Nephron (organoid): Measurements from ENCODE around the gene DDX10.

Source experiments
- H3K27ac Mint-ChIP-seq, 3 experiments: 2 replicates each; pipeline ENCODE4 v1.8.0; 2020; ENCODE audit warnings: mixed read lengths in 3 of 3, mild to moderate bottlenecking in 2 of 3, moderate library complexity in 1 of 3
- H3K27me3 Mint-ChIP-seq: 2 replicates; pipeline ENCODE4 v1.8.0; 2021; ENCODE audit warnings: low read depth, mild to moderate bottlenecking, moderate library complexity, mixed read lengths
- H3K36me3 Mint-ChIP-seq: 2 replicates; pipeline ENCODE4 v1.8.0; 2020; ENCODE audit warnings: low read depth, mixed read lengths
- H3K4me1 Mint-ChIP-seq: 2 replicates; pipeline ENCODE4 v1.8.0; 2020; ENCODE audit warnings: mixed read lengths
- H3K4me3 Mint-ChIP-seq, 3 experiments: 2 replicates each; pipeline ENCODE4 v1.8.0; 2020; ENCODE audit warnings: mild to moderate bottlenecking in 3 of 3, mixed read lengths in 3 of 3, moderate library complexity in 2 of 3
- H3K9me3 Mint-ChIP-seq: 2 replicates; pipeline ENCODE4 v1.8.0; 2020; ENCODE audit warnings: mixed read lengths
- TF ChIP-seq, protein P1 (sequence below), 3 experiments: fragments of 200-600 bp; sonication (generic); IDR thresholded peaks; one replicate each; pipeline ENCODE4 v1.5.0; 2021; ENCODE audit warnings: antibody characterized with exemption in 3 of 3; ENCODE audit not compliant: unreplicated experiment in 3 of 3

DDX10 gene

DNA sequence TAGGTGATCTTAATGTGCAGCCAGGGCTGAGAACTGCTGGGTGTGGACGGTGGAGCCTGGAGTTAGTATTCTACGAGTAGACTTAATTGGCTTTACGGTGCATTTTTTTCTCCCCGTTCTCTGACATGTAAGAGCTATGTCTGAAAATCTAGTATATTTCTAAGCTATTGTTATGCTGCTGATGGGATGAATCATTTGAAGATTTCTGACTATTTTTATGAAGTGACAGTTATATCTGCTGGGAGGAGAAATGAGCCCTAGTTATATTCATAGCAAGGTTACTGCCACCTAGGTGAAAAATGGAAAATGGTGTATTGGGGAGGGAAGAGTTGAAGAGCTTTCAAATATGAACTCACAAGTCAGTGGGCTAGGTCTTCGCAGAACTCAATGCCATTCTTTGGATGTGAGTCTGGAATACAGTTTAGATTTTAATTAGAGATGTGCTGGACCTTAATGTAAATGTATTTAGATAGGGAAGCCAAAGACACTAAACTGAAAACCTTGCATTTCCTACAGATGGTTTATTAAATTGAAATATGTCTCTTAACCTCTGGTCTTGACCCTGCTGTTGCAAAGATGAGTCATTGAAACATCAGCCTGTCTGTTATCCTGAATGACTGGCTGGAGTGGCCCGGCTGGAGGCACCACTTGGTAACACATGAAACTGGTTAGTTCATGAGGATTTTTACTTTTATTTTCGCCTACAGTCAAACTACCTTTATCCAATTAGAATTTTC is 293.7 kb downstream of the DDX10 start:
- Mint-ChIP-seq H3K4me3 (no peak overlapping the region), H3K27me3 (peaks cover 3% of the 10 kb centered on the region), H3K27ac (no peak overlapping the region), H3K4me1 (peaks cover 5% of the 10 kb centered on the region), H3K36me3 (no peaks in the 10 kb centered on the region), H3K9me3 (peaks cover 4% of the 10 kb centered on the region)
- TF ChIP-seq, protein P1, sequence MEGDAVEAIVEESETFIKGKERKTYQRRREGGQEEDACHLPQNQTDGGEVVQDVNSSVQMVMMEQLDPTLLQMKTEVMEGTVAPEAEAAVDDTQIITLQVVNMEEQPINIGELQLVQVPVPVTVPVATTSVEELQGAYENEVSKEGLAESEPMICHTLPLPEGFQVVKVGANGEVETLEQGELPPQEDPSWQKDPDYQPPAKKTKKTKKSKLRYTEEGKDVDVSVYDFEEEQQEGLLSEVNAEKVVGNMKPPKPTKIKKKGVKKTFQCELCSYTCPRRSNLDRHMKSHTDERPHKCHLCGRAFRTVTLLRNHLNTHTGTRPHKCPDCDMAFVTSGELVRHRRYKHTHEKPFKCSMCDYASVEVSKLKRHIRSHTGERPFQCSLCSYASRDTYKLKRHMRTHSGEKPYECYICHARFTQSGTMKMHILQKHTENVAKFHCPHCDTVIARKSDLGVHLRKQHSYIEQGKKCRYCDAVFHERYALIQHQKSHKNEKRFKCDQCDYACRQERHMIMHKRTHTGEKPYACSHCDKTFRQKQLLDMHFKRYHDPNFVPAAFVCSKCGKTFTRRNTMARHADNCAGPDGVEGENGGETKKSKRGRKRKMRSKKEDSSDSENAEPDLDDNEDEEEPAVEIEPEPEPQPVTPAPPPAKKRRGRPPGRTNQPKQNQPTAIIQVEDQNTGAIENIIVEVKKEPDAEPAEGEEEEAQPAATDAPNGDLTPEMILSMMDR (IDR thresholded peaks at IDR 0.05; ENCODE audit: unreplicated experiment in 3 of 3): no peak

DNA sequence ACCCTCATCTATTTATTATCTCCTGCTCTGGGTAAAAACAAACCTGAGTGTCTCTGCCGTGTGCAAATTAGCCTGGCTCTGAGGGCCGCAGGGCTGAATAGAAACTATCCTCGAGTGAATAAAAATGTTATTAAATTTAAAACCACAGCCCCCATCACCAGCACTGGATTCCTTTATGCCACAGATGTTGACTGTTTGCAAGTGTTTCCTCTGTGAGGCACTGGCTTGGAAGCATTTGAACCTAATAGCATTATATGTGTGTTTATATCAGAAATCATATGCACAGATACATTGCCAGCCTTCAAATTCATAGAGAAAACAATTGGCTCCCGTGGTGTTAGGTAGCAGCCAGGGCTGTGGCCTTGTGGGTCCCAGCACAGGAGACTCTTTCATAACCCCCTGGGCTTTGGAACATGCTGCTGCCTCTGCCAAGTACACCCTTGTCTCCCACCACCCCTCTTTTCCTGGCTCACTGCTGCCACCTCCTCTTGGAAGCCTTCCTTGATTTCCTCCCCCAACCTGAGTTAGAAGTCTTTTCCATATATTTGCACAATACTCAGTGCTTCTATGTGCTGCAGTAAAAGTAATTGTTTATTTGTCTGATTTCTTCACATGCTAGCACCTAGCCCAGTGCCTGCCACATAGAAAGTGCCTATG is 294.4 kb downstream of the DDX10 start:
- Mint-ChIP-seq H3K27me3 (peaks cover 3% of the 10 kb centered on the region), H3K27ac (no peak overlapping the region), H3K4me1 (peaks cover 5% of the 10 kb centered on the region), H3K36me3 (no peaks in the 10 kb centered on the region), H3K9me3 (peaks cover 4% of the 10 kb centered on the region), H3K4me3 (no peak overlapping the region)
- TF ChIP-seq, protein P1 (IDR thresholded peaks at IDR 0.05; ENCODE audit: unreplicated experiment in 3 of 3): no peak

DNA sequence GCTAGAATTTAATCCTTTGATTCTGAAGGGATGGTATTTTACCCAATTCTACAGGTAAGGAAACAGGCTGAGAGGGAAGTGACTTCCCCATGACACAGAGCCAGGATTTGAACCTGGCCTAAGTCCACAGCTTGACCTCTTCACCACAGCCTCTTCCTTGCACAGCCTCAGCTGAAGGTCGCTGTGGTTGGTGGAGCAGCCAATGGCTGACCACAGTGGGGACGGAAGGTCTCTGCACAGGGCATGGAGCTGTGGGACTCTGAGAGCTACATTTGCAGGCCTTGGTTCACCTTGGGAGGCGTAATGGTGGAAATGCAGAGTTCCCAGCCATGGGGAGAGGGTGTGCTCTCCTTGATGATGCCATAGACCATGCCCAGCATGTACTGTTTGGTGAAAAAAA is 295.0 kb downstream of the DDX10 start:
- H3K9me3 Mint-ChIP-seq: peaks cover under 1% of the 10 kb centered on the region
- no peak overlapping the region for H3K27ac Mint-ChIP-seq
- peaks cover 5% of the 10 kb centered on the region for H3K4me1 Mint-ChIP-seq
- no peak overlapping the region for H3K4me3 Mint-ChIP-seq
- peaks cover 3% of the 10 kb centered on the region for H3K27me3 Mint-ChIP-seq
- TF ChIP-seq, protein P1 (IDR thresholded peaks at IDR 0.05; ENCODE audit: unreplicated experiment in 3 of 3): no peak
- H3K36me3 Mint-ChIP-seq: no peaks in the 10 kb centered on the region

DNA sequence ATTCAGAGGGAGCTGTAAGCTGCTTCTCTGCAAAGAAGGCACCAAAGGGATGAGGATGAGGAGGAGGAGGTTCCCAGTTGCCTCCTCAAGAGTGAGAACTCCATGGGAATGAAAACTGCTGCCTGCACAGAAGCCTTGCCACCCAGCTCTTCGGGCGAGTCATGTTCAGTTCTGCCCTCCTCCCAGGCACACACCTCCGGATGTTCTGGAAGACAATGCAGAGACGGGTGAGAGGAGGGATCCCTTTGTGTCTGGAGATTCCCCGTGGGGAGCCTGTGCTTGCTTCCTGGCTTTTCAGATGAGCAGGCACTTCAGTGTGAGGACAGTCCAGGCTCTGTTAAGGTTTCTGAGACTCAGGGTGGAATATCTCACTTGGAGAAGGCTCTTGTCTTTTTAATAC is 295.6 kb downstream of the DDX10 start:
- TF ChIP-seq, protein P1 (IDR thresholded peaks at IDR 0.05; ENCODE audit: unreplicated experiment in 3 of 3): no peak
- Mint-ChIP-seq H3K4me3 (no peak overlapping the region), H3K36me3 (no peaks in the 10 kb centered on the region), H3K27ac (no peak overlapping the region), H3K9me3 (no peaks in the 10 kb centered on the region), H3K4me1 (peaks cover 5% of the 10 kb centered on the region), H3K27me3 (peaks cover 3% of the 10 kb centered on the region)

DNA sequence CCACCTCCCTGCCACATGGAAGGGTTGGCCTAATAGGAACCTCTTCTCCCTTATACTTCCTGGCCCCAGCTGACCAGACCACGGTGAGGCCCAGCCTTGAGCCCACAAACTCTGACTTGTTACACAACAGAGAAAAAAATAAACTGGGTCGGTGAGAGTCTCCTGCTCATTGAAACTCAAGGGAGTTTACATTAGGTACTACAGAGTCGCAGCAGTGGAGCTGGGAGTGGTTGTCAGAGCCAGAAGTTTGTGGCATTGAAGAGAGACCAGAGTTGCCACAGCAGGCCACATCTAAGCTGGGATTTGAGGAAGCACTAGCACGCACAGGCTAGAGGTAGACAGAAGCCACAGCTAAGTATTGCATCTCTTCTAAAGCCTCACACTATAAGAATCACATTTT is 296.2 kb downstream of the DDX10 start:
- no peak overlapping the region for H3K27ac Mint-ChIP-seq
- H3K4me1 Mint-ChIP-seq: peaks cover 5% of the 10 kb centered on the region
- no peaks in the 10 kb centered on the region for H3K9me3 Mint-ChIP-seq
- peaks cover 3% of the 10 kb centered on the region for H3K27me3 Mint-ChIP-seq
- TF ChIP-seq, protein P1 (IDR thresholded peaks at IDR 0.05; ENCODE audit: unreplicated experiment in 3 of 3): no peak
- no peaks in the 10 kb centered on the region for H3K36me3 Mint-ChIP-seq
- no peak overlapping the region for H3K4me3 Mint-ChIP-seq

DNA sequence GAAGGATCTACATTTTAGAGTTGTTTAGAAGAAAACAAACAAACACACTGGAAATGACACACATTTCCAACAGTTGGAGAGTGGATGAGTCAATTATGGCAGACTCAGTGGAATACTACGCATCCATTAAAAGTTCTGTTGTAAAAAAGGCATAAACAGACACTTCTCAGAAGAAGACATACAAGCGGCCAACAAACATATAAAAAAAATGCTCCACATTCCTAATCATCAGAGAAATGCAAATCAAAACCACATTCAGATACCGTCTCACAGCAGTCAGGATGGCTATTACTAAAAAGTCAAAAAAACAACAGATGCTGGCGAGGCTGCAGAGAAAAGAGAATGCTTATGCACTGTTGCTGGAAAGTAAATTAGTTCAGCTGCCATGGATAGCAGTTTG is 298.2 kb downstream of the DDX10 start:
- no peaks in the 10 kb centered on the region for H3K9me3 Mint-ChIP-seq
- no peak overlapping the region for H3K4me3 Mint-ChIP-seq
- TF ChIP-seq, protein P1 (IDR thresholded peaks at IDR 0.05; ENCODE audit: unreplicated experiment in 3 of 3): no peak
- H3K36me3 Mint-ChIP-seq: no peaks in the 10 kb centered on the region
- H3K27ac Mint-ChIP-seq: no peak overlapping the region
- H3K4me1 Mint-ChIP-seq: peaks cover 20% of the 10 kb centered on the region
- peaks cover 6% of the 10 kb centered on the region for H3K27me3 Mint-ChIP-seq
